Spleen (tissue), 7 donors: ENCODE measurements around the gene TPRG1.

Experiments used
- POLR2AphosphoS5 ChIP-seq, 3 donors: sonication (generic); formaldehyde crosslinking; IDR thresholded peaks; one replicate each; pipeline ENCODE4 v1.5.1; 2017; ENCODE audit warnings: antibody characterized with exemption in 3 of 3
- TF ChIP-seq, protein P1 (sequence below), 11 experiments: fragments of 200-600 bp in 7 of 11; fragments of 450-650 bp in 4 of 11; sonication (generic) in 4 of 11; IDR thresholded peaks in 8 of 11; conservative IDR thresholded peaks in 3 of 11; 1 replicate in 7 of 11; 2 replicates in 4 of 11; pipeline versions ENCODE4 v1.4.0 to v1.8.0; 2016 to 2021; ENCODE audit warnings: antibody characterized with exemption in 11 of 11, inconsistent platforms in 4 of 11, mild to moderate bottlenecking in 1 of 11
- donor health status: DM: no; HTN: no; CAD: no; lungs with moderate emphysema.
- donor health status: DM: no; HTN: no; CAD: no.
- donor health status: DM: no; HTN: no; CAD: no.

DNA sequence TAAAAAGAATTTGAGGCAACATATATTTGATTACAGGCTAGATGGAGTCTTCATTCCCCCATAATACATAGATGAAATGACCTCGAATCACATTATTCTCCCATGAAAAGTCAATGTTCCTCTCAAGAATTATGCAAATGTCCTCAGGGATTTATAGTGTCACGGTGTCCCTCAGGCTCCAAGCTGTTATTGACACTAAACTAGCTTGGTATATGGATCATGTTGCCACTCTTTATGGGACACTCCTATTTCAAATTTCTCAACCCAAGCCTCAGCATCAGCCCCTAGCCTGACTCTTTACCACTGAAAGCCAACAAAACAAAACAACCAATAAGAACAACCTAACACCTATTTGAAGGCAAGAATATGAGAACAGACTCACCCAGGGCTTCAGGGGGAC, 139.8 kb downstream of the TPRG1 start:
- TF ChIP-seq, protein P1, sequence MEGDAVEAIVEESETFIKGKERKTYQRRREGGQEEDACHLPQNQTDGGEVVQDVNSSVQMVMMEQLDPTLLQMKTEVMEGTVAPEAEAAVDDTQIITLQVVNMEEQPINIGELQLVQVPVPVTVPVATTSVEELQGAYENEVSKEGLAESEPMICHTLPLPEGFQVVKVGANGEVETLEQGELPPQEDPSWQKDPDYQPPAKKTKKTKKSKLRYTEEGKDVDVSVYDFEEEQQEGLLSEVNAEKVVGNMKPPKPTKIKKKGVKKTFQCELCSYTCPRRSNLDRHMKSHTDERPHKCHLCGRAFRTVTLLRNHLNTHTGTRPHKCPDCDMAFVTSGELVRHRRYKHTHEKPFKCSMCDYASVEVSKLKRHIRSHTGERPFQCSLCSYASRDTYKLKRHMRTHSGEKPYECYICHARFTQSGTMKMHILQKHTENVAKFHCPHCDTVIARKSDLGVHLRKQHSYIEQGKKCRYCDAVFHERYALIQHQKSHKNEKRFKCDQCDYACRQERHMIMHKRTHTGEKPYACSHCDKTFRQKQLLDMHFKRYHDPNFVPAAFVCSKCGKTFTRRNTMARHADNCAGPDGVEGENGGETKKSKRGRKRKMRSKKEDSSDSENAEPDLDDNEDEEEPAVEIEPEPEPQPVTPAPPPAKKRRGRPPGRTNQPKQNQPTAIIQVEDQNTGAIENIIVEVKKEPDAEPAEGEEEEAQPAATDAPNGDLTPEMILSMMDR (IDR thresholded peaks at IDR 0.05 in 8 of 11, conservative IDR thresholded peaks at IDR 0.05 in 3 of 11) = no peak
- TF ChIP-seq POLR2AphosphoS5 (IDR thresholded peaks at IDR 0.05) = no peak
